Measurements from ENCODE around the gene GADD45GIP1.

Gene GADD45GIP1

DNA sequence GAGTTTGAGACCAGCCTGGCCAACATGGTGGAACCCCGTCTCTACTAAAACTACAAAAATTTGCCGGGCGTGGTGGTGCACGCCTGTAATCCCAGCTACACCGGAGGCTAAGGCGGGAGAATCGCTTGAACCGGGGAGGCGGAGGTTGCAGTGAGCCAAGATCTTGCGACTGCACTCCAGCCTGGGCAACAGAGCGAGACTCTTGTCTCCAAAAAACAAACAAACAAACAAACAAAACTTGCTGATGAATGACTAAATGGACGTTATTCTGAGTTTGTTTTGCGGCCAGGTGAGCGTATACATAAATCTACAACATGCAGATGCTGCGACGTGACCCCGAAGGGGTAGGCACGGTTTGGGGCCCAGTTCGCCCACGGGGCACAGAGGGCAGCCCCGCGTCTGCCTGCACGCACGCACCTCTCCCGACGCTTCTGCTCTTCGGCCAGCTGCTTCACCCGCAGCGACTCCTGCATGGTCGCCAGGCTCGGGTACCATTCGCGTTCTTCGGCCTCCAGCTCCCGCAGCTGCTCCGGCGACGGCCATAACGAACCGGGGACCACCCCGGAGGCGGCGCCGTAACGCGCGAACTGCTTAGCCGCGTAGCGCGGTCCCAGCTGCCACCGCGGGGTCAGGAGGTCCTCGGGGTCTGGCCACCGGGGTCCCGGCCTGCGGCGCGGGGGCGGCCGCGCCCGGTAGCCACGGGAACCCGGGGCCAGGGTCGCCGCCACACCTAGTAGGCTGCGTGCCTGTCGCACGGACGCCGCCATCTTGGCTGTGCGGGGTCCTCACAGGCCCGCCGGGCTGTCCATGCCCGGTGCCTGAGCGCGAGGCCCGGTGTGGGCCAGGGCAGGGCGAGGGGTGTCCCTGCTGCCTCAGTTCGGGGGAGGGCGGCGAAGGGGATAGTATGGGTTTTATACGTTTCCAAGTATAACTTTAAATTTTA lies at the start of gene GADD45GIP1:
Gene GADD45GIP1, minus strand, starts transcription at position 778 of the 943 bp plus-strand sequence. Its CDS starts 11 bp downstream, at position 767.
- DNase-seq: peak; percentile 93

DNA sequence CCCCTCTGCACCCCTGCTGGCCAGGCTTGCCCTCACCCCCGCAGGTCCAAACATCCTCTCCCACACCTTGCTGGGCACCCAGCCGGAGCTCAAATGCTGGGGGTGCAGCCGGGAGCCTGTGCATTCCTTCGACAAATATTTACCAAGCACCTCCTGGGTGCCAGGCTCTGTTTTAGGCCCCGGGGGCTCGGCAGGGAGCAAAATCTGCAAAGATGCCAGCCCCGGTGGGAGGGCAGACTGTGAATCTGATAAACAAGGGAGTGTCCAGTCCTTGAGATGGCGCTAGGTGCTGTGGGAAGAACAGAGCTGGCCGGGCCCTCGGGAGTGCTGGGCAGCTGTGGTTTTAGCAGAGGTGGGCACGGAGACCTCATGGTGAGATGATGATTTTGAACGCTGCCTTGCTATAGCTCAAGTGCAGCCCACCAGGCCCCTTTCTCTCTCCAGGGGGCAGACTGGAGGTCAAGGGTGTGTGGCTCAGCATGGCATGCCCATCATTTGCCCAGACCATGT lies 48.9 kb upstream of the GADD45GIP1 start:
- DNase-seq: no peak

DNA sequence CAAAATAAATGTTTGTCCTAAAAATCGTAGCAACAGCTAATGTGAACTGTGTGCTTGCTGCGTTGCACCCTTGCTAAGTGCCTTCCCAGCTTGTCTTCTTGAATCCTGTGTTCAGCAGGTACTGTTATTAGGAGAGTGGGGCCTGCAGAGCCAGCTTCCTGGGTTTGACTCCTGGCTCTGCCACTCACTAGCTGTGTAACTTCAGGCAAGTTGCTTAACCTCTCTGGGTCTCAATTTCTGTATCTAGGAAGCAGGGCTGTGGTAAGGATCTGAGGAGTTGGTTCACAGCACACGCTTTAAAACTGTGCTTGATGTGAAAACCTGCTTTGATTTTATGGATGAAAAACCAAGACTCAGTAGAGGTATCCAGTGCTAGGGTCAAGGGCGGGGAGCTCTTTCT lies 48.2 kb upstream of the GADD45GIP1 start:
- DNase-seq: no peak

DNA sequence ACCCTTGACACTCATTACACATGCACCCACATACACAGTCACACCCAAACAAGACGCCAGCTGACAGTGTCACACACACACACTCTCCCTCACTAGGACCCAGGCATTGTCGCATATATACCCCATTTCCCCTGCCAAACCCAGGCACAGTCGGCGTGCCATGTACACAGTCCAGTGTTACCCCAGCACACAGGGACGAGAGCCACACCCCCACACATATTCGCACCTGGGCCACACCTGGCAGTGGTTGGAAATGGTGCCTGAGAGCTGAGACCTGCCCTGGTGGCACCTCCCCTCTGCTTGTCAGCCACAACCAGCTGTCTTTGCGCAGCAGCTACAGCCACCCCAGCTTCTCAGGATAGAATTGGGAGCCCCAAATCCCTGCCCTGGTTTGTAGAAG lies 47.2 kb upstream of the GADD45GIP1 start:
- DNase-seq: no peak

DNA sequence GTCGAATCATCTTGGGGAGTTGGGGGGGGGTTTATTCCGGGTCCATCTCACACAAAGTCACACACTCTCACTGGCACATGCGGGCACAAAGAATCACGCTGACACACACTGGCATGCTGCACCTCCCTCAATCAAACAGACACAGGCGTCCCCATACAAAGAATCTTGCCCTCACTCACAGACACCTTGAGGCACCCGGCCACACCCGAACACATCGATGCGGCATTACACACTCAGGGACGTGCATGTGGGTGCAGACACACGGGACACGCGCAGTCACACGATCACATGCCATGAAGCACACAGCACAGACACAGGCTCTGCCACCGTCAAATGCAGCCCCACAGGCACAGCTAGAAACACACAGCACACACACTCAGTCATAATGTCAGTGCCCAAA lies 46.1 kb upstream of the GADD45GIP1 start:
- DNase-seq: no peak

DNA sequence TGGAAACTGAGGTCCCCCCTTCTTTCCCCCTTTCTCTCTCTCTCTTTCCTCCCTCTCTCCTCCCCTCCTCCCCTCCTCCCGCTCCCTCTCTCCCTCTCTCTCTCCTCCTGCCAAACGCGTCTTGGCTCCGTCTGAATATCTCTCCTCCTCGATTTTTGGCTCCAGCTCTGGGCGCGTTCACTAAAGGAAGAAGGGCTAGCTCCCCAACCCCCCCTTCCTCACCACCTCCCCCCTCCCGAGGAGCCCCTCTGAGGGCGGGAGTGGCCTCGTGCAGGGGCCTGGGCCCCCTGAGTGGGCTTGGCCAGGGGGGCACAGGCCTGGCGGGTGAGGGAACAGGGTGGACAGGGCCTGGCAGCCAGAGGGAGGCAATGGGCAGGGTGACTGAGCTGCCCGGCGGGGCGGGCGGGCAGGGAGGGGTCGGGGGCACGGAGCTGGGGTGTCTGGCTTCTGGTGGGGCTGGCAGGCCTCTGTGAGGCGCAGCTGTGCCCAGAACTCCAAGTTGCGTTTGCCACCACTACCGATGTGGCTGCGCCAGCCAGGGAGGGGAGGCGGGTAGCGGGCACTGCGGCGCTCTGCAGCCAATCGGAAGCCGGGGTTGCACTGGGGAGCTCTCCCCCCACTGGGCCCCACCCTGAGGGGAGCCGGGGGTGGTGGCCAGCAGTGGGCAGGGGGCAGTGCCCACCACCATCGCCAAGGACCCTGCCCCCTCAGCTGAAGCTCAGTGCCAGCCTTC lies 45.3 kb upstream of the GADD45GIP1 start:
- no peak for DNase-seq

DNA sequence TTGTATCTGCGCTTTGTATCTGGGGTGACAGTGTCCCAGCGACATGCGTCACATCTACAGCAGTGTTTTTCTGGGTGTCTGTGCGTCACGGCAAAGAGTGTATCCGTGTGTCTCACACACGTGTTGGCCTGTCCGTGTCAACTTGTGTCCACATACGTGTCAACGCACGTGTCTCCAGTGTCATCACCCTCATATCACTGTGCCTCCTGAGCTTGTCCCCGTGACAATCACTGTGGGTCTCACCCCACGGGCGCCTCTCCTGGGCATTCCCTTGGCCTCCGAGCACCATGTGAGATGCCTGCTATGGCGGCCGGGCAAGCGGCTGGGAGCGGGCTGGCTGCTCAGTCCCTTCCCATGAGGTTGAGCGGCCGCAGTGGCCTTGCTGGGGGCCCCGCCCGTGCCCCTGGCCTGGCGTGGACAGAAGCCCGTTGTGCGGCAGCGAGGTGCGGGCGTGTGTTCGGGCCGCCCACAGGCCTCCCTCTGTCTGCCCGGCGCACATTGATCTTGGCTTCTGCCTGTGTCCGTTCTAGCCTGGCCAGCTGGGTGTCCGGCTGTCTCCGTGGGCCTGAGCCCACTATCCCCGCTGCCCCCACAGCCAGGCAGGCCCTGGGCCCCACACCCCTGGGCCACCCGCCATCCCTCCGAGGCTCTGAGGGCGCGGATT lies 44.6 kb upstream of the GADD45GIP1 start:
- no peak for DNase-seq

DNA sequence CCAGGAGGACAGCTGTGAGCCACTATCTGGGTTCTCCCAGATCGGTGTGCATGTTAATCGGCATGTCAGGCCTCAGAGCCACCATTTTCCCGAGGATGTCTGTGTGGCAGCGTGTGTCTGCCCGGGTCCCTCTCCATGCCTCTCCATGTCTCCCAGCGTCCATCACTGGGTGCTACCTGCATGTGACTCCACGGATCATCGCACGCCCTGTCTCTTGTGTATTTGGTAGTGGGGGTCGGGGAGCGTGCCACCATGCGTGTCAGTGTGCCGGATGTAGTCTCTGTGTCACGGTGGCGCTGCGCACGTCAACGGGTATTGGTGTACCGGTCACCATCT lies 44.1 kb upstream of the GADD45GIP1 start:
- no peak for DNase-seq

DNA sequence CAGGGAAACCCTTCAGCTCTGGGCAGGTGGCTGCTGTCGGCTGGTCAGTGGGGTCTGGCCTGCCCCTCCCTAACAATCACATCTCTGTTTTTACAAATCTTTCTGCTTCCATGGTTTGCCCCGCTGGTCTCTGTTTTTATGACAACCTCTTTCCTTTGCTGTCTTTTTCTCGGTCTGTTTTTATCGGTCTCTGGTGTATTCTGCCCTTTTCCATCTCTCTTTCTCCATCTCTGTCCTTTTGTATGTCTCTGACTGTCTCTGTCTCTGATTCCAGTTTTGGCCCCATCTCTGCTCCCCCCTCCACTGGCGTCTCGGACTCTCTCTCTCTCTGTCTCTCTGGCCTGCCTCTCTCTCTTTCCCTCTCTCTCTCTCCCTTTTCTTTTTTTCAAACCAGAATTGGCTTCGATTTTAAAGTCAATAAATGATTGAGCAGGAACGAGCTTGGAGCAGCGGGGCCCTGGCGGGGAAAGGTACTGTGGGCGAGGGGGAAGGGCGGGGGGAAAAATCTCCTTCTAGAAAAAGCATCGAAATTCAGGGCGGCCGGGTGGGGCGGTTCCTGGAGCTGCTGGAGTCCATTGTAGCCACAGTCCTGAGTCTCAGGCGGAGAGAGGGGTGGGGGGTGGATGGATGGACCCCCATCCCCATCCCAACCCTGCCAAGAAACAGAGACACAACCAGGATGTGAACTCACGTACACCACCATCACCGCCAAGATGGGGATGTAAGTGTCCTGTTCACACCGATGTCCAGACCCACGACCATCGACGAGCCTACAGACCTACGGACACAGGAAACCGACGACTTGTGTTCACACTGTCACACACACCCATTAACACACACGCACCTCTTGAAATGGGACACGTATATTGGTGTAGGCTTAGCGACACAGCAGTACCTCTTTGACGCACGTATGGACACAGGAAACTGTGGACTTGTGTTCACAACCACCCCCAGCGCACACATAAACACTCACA lies 41.2 kb upstream of the GADD45GIP1 start:
- DNase-seq: no peak

DNA sequence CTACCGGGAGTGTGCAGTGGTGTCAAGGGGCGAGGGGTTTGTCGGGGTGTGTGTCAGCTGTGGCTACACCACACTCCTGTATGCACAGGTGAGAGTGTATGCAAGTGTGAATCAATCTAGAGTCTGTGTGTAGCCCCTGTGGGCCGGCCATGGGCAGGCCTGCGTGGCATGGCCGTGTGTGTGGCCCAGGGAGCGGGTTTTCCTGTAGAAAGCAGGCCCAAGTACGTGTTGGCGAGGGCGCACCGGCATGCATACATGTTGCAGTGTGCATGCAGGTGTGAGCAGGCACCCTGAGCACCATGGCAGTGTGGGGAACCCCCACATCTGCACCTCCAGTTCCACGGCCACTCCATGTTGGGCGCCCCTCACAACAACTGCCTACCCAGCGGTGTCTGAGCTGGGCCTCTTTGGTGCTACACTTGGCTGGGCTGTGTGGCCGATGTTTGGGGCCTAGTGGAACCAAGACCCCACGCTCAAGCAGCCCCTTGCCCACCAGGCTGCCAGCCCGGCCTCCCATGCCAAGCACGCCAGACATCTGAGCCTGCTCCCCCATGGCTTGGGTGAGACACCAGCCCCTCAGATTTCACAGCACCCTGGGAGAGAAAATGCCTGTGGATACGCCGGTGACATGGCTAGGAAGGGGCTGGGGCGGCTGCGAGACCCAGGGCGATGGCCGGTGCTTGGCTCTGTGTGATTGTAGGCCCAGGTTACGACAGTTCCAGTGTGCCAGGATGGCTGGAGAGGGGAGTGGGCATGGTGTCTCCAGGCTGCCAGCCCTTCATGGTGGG lies 40.4 kb upstream of the GADD45GIP1 start:
- DNase-seq: no peak

DNA sequence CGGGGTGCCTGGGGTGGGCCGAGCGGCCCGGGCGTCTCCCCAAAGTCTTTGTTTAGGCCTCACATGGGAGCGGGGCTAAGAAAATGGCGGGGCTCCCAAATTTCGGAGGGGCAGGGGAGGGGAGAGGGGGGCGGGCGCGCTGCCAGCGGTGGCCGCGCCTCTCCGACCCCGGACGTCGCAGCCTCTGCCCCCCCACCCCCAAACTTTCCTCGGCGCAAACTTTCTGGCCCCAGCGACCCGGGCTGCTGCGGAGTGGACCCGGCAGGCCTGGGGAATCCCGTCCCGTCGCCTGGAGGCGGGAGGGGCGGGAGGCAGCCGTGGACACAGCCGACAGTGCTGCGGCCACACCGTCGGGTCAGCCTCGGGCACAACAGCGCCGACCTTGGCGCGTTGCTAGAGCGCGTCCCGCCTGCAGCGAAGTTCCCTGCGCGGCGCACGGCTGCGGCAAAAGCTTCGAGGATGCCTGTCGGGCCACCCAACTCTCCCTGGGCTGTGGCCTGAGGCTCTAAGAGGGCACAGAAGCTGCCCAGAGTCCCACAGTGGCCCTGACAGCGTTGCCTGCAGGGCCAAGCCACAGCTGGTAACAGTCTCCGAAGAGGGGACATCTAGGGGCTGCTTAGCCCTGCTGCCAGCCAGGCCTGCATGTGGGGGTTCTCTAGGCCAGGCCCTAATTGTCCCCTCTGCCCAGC lies 39.5 kb upstream of the GADD45GIP1 start:
- DNase-seq: no peak

DNA sequence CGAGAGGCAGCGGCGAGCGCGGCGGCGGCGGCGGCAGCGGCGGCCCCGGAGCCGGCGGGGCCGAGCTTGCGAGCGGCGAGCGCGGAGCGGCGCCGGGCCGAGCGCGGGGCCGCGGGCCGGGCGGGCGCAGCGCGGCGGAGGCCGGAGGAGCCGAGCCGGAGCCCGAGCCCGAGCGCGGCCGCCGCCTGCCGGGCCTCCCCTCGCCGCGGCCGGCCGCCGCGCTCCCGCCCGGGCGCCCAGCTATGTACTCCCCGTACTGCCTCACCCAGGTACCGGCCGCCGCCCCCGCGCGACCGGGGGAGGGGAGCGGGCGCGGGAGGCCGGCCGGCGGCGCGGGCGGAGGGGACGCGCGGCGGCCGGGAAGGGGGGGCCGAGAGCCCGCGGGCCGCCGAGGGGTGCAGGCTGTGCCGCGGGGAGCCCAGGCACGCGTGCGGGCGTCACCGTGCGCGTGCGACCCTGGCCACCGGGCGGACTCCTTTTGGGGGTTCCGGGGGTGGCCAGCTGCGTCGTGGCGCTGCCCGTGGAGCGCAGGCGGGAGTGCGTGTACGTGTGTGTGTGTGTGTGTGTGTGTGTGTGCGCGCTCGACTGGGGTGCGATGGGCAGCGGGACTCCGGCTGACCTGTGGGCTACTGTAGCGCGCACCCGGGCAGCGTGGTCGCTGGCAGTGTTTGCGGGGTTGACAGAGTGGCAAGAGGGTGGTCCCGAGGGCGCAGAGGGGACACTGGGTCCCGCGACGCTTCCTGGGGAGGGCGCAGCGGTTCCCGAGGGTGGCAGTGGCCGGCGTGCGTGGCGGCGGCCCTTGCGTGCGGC lies 38.8 kb upstream of the GADD45GIP1 start:
- DNase-seq: no peak

DNA sequence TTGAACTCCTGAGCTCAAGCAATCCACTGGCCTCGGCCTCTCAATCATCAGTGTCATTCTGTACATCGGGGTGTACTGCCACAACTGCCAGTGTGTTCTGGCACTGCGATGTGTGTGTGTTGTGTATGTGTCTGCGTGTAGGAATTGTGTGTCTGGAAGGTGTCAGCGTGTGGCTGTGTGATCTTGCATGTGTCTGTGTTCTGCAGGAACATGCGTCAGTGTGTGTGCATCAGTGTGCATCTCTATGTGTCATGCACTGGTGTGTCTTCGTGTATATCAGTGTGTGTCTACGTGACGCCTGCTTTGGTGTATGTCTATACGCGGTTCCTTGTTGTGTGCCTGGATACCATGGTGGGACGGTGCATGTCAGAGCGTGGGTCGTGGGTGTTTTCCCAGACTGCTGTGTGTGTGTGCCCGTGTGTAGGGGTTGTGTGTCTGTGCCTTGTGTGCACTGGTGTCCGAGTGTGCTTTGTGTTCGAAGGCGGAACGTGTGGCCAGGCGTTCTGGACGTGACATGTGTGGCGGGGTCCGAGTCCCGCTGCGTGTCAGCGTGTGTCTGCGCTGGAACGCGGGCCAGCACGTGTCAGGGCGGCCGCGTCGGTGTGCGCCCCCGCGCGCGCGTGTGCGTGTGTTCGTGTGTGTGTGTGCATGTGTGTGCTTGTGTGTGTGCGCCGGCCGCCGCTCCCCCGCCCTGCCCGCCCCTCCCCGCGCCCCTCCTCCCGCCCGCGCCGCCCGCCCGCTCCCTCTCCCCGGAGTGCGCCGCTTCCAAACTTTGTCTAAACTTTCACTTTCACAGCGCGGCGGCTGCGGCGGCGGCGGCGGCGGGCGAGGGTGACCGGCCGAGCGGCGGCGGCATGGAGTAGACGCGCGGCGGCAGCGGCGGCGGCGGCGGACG lies 37.9 kb upstream of the GADD45GIP1 start, which contains the start of gene NFIX:
Gene NFIX, plus strand, starts transcription at position 775 of the 895 bp plus-strand sequence. CDS start 363 bp downstream, outside the sequence.
- DNase-seq: peak; percentile 29

DNA sequence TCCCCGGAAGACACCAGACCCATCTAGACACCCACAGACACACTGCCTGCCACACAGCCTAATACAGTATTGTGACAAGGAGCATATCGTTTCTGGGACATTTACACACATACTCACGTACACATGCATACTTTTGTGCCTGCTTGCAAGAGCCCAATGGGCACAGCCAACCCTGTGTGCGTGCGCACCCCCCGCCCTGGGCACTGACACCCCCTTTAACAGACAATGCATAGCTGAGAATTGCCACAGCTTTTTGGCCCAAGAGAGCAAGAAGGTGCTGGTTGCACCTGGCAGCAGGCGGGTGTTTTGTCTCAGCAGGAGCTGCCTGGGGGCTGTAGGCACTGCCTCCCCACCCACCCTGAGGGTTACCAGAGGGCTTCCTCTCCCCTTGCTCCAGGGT lies 36.5 kb upstream of the GADD45GIP1 start:
- no peak for DNase-seq

DNA sequence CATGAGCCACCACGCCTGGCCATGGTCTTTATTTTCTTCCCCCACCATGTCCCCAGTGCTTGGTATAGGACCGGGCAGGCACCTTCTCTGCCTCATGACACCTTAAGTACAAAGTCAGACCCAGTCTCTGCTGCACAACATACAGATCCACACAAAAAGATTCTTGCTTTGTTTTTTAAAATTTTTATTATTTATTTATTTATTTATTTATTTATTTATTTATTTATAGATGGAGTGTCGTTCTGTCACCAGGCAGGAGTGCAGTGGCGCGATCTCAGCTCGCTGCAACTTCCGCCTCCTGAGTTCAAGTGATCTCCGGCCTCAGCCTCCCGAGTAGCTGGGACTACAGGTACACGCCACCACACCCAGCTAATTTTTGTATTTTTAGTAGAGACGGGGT lies 35.7 kb upstream of the GADD45GIP1 start:
- no peak for DNase-seq

DNA sequence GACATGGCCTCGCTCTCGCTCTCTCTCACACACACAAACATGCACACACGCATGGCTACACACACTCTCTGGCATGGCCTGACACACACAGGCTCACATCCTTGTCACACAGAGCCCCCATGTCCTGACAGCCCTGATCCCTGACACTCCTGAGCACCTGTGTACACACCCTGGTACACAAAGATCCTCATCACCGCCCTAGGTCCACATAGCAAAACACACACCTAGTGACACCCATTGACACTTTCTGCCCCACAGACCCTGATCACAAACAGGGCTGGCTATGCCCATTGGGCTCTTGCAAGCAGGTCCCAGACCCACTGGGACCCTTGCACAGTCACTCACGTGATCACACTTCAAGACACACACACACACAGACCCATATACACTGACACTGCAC lies 34.3 kb upstream of the GADD45GIP1 start:
- no peak for DNase-seq

DNA sequence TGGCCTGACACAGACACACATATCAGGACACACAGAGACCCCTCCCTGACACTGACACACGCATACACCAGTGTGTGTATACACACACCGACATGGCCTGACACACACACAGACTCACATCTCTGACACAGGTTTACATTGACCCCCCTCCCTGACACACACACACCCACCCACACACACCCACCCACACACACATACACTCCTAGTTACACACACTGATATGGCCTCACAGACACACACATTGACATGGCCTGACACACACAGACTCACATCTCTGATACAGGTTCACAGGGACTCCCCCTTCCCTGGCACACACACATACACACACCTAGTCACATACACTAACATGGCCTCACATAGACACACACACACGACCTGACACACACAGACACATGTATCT lies 33.8 kb upstream of the GADD45GIP1 start:
- no peak for DNase-seq

DNA sequence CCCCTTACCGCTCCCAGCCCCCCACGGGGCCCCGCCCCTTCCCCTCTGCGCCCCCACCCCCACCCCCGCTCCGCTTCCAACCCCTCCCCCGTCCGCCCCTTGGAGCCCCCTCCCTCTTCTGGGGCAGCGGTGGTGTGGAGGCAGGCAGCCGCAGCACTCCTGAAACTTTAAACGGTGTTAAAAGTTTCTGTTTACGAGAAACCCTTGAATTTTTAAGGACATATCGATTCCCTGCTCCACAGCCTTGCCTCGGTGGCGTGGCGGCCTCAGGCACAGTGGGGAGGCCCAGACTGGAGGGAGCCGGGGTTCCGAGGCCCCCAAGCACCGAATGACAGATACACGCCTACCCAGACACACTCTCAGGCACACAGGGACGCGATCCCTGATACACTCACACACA lies 33.4 kb upstream of the GADD45GIP1 start:
- no peak for DNase-seq

DNA sequence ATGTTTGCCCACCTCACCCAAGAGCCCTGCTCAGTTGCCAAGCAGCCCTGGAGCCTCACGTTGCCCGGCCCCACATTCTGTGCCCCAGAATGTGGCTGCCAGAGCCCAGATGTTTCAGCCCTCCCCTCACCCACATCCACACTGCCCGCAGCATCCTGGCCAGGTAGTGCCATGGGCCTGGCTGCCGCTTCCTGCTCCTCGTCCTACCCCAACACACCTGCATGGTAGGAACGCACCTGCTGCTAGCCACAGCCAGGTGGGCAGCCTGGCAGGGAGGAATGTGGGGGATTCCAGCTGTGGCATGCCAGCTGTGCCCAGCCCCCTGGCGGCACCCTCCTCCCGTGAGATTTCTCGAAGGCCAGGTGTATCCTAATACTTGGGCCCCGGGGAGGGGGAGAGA lies 30.8 kb upstream of the GADD45GIP1 start:
- no peak for DNase-seq

Measured in activated CD4-positive, alpha-beta T cell treated with anti-CD3 and anti-CD28 coated beads, Interleukin-10, Interleukin-2, amounts not matched to agents 100 ng/mL and 50 ng/mL, durations not matched to agents 16 hours and 8 hours (primary cell).